GM19328 (cell line): ENCODE measurements around the gene SYNJ2.

Experiments used
- ATAC-seq: cut with Tn5 transposase; IDR thresholded peaks from one replicate; pipeline ENCODE4 v1.9.1; 2021; ENCODE audit warnings: mild to moderate bottlenecking, moderate library complexity; ENCODE audit not compliant: unreplicated experiment

Gene SYNJ2

DNA sequence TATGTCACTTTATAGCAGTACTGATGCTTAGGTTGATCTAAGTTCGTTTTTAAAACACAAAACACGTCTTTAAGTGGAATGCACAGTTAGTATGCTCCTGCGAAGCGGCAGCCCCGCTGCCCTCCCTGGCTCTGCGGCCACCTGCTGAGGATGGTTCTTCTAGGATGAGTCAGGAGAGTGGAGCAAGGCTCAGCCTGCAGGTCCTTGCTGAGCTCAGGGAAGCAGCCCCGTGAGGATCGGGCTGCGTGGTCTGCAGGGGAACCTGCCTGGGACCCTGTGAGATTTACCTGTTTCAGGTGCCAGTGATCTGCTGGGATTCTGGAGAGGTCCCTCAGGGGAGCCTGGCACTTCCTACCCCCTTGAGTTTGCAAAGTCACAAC lies 57.5 kb downstream of the SYNJ2 start:
- ATAC-seq = no peak

GRCh38 chr6:158039571-158040050 lies 57.9 kb downstream of the SYNJ2 start:
- ATAC-seq = no peak

DNA sequence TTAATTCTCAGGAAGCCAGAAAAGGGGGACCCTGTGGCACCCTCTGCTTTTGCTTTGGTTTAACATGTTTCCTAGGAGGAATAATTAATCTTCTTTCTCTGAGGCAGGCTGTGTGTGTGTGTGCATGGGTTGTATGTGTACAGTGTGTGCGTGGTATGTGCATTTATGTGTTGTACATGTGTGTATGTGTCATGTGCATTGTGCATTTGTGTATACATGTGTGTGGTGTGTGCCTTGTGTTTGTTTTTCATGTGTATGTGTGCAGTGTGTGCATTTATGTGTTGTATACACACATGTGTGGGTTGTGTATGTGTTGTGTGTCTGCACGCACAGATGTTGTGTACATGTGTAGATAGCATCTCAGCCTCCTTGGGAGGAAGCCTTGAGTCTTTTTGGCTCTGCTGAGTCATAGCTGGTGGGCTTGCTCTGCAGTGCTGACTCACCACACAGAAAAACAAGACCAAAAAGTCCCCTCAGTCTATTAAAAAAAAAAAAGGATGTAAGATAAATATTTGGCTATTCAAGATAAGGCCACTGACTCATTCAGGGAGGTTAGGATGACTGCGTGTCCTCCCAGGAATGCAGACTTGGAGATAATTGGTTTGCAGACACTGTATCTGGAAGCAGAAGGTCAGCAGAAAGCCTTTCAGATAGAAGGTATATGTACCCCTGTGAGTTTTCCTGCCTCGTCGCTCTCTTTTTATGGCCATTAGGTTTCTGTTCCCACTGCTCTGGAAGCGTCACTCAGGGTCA lies 58.6 kb downstream of the SYNJ2 start:
- no peak for ATAC-seq

DNA sequence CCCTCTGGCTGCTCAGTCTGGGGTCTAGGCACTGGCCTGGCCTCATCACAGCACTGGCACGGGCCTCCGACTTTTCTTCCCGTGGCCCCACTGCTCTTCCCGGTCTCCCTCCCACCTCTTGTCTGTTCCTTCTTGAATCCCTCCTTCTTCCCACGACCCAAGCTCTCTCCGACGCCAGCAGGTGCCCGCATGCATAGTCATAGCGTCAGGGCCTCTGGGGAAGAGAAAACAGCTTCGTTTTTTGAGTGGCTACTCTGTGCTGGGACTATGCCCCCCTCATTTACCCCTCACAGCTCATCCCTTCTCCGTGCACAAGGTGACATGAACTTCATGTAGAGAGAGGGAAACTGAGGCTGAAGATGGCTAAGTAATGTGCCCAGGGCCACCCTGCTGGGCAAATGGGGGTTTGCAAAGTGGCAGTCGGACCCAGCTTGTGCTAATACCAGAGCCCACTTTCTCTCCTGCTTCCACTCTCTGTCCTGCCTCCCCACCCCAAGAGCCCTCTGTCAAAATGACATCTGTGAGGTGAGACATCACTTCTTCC lies 59.2 kb downstream of the SYNJ2 start:
- no peak for ATAC-seq

- ATAC-seq = no peak
Observed at GRCh38 chr6:158041370-158041769, 59.7 kb downstream of the SYNJ2 start.

- ATAC-seq = no peak
Observed at GRCh38 chr6:158041788-158042187, 60.1 kb downstream of the SYNJ2 start.

- ATAC-seq = no peak
Observed at GRCh38 chr6:158042245-158042798, 60.7 kb downstream of the SYNJ2 start.

- no peak for ATAC-seq
Observed at GRCh38 chr6:158043008-158043407, 61.3 kb downstream of the SYNJ2 start.

DNA sequence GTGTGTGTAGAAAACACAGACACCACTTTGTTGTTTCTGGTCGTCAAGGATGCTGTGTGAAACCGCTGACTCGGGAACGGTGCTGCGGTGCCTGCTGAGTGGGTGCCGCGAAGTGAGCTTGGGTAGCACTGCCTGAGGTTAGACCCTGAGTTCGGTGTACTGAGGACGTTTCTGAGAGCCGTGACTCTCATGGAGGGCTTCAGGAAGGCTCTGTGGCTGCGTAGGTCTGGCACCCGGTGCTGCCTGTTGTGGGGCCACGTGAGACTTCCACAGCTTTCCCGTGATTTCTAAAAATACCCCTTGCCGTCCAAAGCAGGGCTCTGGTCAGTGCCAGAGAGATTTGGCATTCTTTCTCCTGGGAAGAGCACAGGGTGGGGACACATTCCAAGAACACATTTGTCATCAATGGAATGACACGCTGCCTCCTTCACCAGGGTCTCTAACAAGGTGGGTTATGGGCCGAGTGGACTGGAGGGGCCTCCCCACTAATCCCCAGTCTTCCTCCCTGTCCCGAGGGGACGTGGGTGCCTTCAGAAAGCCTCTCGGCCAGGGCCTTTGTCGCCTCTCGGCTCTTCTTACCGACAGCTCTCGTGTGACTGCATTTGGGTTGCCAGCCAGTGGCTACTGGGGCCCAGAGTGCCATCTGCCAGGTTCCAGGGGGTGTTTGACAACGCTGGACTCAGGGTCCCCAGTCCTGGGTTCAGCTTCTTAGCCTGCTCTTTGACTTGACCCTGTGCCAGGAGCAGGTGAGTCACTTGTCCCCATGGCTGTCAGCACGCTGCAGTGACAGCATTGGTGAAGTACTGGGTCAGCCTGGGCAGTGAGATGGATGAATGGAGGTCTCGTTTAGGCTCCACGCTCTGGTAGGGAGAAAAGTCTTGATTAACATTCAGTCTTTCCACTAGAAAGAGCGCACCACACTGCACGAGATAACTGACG lies 62.2 kb downstream of the SYNJ2 start:
- no peak for ATAC-seq

- ATAC-seq = no peak
Observed at GRCh38 chr6:158044525-158044888, 62.8 kb downstream of the SYNJ2 start.

DNA sequence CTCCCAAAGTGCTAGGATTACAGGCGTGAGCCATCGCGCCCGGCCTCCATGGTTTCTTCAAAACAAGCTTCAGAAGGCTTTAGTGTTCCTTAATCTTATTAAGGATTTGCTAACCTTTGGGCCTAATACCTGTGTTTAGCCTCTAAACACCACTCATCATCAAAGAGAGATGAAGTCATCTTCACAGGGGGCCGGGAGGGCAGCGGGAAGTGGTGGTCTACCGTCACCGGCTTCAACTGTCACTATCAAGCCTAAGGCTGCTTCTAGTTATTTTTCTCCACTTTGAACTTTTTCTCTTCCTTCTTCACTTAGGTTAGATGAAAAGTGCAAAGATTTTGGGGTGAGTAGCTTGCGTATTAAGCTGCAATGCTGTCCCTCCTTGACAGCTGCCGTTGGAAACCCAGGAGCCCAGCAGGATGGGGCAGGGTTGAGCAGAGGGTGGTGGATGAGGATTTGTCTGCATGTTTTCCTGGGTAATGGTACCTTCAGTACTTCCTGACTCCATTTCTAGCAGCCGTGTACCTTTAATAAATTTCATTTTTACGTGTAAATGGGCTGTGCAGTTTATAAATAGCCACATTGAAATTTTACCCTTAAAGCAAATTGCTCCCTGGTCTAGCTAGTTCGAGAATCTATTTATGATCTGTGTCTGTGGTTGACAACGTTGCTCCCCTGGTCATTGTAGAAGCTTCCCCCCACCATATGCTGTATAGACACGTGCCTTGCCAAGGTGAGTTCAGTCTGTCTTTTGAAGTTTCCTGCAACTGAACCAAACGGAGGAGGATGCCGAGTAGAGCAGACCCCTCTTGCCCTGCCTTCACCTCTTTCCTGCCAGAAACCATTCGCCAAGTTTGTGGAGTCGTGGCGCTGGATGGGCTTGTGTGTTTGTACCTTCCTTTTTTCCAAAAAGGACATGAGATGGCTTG lies 64.8 kb downstream of the SYNJ2 start:
- no peak for ATAC-seq

GRCh38 chr6:158047127-158047518 lies 65.5 kb downstream of the SYNJ2 start:
- ATAC-seq = no peak

GRCh38 chr6:158047563-158048323 lies 66.1 kb downstream of the SYNJ2 start:
- no peak for ATAC-seq

DNA sequence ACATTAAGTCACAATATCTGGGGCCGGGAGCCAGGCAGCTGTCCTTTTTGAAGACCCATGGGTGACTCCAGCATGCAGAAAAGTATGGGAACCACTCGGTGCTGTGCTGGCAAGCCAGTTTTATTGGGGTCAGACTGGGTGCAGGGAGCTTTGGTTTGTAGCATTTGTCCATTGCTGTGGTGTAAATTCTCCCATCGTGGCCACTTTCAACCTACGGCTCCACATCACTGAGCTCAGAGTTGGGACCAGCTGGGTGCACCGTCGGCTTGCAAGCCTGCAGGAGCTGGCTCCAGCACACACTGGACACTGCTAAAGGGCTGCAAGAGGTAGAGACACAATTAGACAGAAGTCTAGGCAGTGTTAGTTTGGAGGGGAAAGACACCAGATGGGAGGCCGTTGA lies 66.9 kb downstream of the SYNJ2 start:
- ATAC-seq = no peak

- ATAC-seq = no peak
Observed at GRCh38 chr6:158049055-158050028, 67.7 kb downstream of the SYNJ2 start.

GRCh38 chr6:158050107-158050735 lies 68.6 kb downstream of the SYNJ2 start:
- no peak for ATAC-seq

- no peak for ATAC-seq
Observed at GRCh38 chr6:158050955-158051354, 69.3 kb downstream of the SYNJ2 start.

GRCh38 chr6:158051968-158052367 lies 70.3 kb downstream of the SYNJ2 start:
- ATAC-seq = no peak
